Measurements from ENCODE around the gene URB1.

GRCh38 chr21:32426066-32426465 lies 33.3 kb upstream of the URB1 start:
- TF ChIP-seq CTCF (IDR thresholded peaks at IDR 0.05; ENCODE audit: low read length), result no peak
- TF ChIP-seq EZH2 (IDR thresholded peaks at IDR 0.05; ENCODE audit: borderline replicate concordance, low read length), result no peak
